ENCODE measurements around the gene LGALS12.
"Not testable (repeated sequence)": the region's sequence is repeated elsewhere in the genome, so short reads cannot be mapped to it uniquely, and the experiment has no call there.

LGALS12 gene

GRCh38 chr11:63506876-63507275 lies 992 bp downstream of the LGALS12 start:
- no peak for DNase-seq

- no peak for DNase-seq
Observed at GRCh38 chr11:63507511-63507910, 1.6 kb downstream of the LGALS12 start.

DNA sequence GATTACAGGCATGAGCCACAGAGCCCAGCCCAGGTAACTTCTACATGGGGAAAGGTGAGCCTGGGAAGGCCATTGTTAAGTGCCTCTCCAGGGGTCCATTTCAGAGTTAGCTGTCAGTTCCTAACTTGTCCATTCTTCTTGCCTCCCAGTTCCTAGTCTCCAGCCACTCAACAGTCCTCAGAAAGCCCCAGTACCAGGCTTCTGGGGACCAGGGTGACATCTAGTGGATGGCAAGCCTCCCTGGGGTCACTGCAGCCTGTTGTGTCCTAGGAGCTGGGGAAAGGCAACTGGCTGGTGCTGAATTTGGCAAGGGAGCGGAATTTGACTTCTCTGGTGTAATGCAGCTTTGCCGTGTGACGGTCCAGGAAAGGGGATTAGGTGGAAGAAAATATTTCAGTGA lies 2.1 kb downstream of the LGALS12 start:
- peak in 1 of 2 experiments; percentile 5 for DNase-seq

DNA sequence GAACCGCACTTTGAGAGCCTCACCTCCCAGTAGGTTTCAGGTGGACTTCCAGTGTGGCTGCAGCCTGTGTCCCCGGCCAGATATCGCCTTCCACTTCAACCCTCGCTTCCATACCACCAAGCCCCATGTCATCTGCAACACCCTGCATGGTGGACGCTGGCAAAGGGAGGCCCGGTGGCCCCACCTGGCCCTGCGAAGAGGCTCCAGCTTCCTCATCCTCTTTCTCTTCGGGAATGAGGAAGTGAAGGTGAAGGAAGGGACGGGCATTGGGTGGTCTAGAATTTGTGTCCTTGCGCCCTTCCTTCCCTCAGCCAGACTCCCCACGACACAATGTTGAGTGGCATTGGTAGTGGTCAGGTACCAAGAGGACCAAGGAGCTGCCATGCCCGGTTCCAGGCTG lies 2.9 kb downstream of the LGALS12 start:
- no peak for DNase-seq

- DNase-seq = no peak
Observed at GRCh38 chr11:63510360-63511047, 4.6 kb downstream of the LGALS12 start.

GRCh38 chr11:63511048-63511748 lies 5.3 kb downstream of the LGALS12 start:
- no peak for DNase-seq

GRCh38 chr11:63512816-63513215 lies 6.9 kb downstream of the LGALS12 start:
- no peak for DNase-seq

- no peak for DNase-seq
Observed at GRCh38 chr11:63516109-63516508, 10.2 kb downstream of the LGALS12 start.

- DNase-seq = no peak
Observed at GRCh38 chr11:63517156-63517555, 11.3 kb downstream of the LGALS12 start.

GRCh38 chr11:63518548-63518947 lies 12.7 kb downstream of the LGALS12 start:
- no peak for DNase-seq

DNA sequence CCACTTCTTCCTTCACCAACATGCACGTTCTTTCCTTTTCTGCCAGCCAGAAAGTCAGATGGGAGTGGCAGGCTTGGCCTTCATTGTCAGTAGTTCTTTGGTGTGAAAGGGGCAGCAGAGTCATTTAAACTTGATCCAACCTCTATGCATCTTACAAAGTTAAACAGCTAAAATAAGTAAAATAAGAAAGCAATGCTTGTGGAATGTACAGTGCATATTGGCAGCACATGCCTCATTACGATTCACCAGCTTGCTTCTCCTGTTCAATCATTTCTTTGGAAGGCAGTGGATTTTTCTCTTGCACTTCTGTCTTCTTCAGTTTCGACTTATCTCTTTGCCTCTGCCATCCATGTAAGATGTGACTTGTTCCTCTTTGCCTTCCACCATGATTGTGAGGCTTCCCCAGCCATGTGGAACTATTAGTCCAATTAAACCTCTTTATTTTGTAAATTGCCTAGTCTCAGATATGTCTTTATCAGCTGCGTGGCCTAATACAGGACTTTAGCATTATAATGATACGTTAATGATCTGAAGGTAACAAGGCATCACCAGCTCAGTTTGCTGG lies 14.8 kb downstream of the LGALS12 start:
- no peak for DNase-seq

GRCh38 chr11:63521896-63522295 lies 16.0 kb downstream of the LGALS12 start:
- no peak for DNase-seq

- DNase-seq = no peak
Observed at GRCh38 chr11:63523151-63523550, 17.3 kb downstream of the LGALS12 start.

DNA sequence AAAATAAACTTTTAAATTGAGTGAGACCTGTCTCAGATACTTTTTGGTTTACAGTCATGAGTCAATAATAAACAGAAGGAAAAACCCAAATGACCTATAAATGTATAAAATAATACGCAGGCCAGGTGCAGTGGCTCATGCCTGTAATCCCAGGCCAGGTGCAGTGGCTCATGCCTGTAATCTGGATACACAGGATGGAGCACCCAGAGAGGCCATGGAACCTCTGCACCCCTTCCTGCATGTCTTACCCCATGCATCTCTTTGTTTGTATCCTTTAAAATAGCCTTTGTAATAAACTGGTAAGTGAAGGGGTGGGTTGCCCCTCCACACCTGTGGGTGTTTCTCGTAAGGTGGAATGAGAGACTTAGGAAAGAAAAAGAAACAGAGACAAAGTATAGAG lies 21.8 kb downstream of the LGALS12 start:
- no peak for DNase-seq

DNA sequence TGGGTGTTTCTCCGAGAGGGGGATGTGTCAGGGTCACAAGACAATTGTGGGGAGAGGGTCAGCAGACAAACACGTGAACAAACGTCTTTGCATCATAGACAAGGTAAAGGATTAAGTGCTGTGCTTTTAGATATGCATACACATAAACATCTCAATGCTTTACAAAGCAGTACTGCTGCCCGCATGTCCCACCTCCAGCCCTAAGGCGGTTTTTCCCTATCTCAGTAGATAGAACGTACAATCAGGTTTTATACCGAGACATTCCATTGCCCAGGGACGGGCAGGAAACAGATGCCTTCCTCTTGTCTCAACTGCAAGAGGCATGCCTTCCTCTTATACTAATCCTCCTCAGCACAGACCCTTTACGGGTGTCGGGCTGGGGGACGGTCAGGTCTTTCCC lies 22.3 kb downstream of the LGALS12 start:
- not testable (repeated sequence) for DNase-seq

- not testable (repeated sequence) for DNase-seq
Observed at GRCh38 chr11:63528729-63529278, 22.9 kb downstream of the LGALS12 start.

DNA sequence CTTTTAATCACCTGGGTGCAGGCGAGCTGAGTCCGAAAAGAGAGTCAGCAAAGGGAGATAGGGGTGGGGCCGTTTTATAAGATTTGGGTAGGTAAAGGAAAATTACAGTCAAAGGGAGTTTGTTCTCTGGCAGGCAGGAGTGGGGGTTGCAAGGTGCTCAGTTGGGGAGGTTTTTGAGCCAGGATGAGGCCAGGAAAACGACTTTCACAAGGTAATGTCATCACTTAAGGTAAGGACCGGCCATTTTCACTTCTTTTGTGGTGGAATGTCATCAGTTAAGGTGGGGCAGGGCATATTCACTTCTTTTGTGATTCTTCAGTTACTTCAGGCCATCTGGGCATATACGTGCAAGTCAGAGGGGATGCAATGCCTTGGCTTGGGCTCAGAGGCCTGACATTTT lies 23.5 kb downstream of the LGALS12 start:
- not testable (repeated sequence) for DNase-seq

DNA sequence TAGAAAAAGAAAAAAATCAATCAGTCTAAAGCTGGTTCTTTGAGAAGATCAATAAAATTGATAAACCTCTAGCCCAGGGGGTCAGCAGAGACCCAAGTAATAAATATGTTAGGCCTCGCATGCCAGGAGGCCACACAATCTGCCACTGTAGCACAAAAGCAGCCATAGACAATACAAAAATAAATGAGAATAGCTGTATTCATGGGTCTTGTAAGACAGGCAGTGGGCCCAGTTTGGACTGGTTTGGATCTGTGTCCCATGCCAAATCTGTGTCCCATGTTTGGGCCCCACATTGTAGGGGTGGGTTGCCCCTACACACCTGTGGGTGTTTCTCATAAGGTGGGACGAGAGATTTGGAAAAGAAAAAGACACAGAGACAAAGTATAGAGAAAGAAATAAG lies 24.1 kb downstream of the LGALS12 start:
- DNase-seq = no peak

DNA sequence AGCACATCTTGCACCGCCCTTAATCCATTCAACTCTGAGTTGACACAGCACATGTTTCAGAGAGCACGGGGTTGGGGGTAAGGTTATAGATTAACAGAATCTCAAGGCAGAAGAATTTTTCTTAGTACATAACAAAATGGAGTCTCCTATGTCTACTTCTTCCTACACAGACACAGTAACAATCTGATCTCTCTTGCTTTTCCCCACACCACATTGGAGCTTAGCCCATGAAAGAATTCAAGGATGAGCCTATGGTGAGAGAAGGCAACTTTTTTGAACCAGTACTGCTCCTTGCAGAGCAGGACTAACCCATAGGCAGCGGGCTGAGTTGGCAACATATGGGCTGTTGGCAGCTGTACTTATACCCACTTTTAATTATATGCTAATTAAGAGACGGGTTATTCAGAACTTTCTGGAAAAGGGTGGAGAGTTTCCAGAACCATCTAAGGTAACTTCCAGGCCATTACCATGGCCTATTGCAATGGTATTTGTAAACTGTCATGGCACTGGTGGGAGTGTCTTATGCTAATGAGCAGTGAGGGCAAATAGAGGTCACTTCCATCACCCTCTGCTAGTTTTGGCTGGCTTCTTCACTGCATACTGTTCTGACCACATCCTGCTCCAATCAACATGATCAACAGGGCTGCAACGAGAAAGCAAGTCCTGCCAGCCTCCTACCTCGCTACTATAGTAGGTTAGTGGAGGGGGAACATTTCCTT lies 25.3 kb downstream of the LGALS12 start:
- DNase-seq = not testable (repeated sequence)

- DNase-seq = no peak
Observed at GRCh38 chr11:63532117-63532516, 26.2 kb downstream of the LGALS12 start.

GRCh38 chr11:63532799-63533475 lies 27.1 kb downstream of the LGALS12 start:
- no peak for DNase-seq

DNA sequence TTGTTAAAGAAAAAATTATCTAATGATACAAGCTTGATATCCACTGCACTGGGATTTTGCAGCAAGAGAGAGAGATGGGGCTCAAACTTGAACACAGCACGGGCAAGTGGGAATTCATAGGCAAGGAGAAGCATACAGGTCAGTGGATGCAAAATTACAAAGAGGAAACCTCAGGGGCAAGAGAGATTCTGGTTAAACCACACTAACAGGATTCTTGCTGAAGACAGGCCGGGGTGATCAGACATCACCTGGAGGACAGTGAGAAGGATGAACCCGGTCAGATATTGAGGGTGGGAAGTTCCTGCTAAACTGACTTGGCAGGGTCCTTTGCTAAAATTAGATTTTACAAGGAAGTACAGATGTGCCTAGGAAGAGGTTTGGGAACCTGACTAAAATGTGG lies 28.2 kb downstream of the LGALS12 start:
- DNase-seq = no peak
